ENCODE measurements around the gene RPS6KB2.
"Not testable (repeated sequence)": the region's sequence is repeated elsewhere in the genome, so short reads cannot be mapped to it uniquely, and the experiment has no call there.

The RPS6KB2 gene

DNA sequence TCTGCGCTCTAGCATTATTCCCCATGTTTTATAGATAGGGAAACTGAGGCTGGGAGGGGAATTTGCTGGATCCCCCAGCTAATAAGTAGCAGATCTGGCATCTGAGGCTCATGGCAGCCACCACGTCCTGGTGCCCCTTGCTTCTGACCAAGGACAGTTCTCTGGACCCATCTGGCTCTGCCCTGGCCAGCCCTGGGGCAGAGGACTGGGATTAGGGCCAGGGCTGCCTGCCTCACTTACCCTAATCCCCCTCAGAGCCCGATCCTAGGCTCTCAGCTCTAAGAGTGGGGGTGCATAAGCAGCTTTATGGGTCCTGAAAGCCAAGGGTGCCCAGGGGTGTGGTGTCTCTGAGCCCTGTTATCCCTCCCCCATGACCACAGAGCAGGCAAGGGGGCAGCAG, 26.8 kb downstream of the RPS6KB2 start, which contains the start of gene CABP4:
Gene CABP4 (plus strand): TSS at position 301 of the 400 bp plus-strand sequence. CDS start 70 bp downstream, at position 371.
- Histone ChIP-seq H3K27ac (ENCODE audit: low read length) (no peak within 1 kb of the TSS), H3K9me3 (ENCODE audit: control insufficient read depth in 1 of 2, low read length in 2 of 2) (no peaks in the 10 kb centered on the region), H3K4me1 (ENCODE audit: control insufficient read depth in 1 of 2, insufficient read depth in 2 of 2, low read length in 2 of 2) (no peaks in the 10 kb centered on the region), H3K36me3 (ENCODE audit: control insufficient read depth in 1 of 2, insufficient read depth in 2 of 2, low read length in 2 of 2) (no peaks in the 10 kb centered on the region), H3K4me3 (ENCODE audit: low read depth in 1 of 2, low read length in 2 of 2) (no peak within 1 kb of the TSS), H3K27me3 (ENCODE audit: low read depth, low read length) (no peaks in the 10 kb centered on the region)

DNA sequence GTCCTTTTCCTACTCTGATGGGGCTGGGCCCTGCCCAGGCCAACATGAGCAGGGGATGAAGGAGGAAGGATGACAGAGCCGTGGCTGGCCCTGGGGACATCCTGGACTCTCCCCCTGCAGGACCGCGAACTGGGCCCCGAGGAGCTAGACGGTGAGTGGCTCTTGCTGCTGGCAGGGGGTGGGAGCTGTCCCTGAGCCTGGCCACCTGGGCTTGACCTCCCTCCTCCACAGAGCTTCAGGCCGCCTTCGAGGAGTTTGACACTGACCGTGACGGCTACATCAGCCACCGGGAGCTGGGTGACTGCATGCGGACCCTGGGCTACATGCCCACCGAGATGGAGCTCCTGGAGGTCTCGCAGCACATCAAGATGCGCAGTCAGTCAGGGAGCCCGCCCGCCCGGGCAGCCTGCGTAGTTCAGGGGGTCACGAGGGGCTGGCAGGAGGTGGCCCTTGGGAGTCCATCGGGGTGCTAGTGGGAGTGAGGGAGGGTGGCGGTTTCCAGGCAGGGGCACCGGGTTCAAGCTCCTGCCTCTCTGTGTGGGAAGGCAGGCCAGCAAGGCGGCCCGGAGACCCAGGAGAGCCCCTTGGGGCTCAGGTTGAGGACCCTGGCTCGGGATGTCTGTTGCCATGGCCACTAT, 27.9 kb downstream of the RPS6KB2 start:
- Histone ChIP-seq H3K36me3 (ENCODE audit: control insufficient read depth in 1 of 2, insufficient read depth in 2 of 2, low read length in 2 of 2) (no peaks in the 10 kb centered on the region), H3K27ac (ENCODE audit: low read length) (no peak overlapping the region), H3K9me3 (ENCODE audit: control insufficient read depth in 1 of 2, low read length in 2 of 2) (no peaks in the 10 kb centered on the region), H3K27me3 (ENCODE audit: low read depth, low read length) (no peaks in the 10 kb centered on the region), H3K4me1 (ENCODE audit: control insufficient read depth in 1 of 2, insufficient read depth in 2 of 2, low read length in 2 of 2) (no peaks in the 10 kb centered on the region), H3K4me3 (ENCODE audit: low read depth in 1 of 2, low read length in 2 of 2) (no peak overlapping the region)

DNA sequence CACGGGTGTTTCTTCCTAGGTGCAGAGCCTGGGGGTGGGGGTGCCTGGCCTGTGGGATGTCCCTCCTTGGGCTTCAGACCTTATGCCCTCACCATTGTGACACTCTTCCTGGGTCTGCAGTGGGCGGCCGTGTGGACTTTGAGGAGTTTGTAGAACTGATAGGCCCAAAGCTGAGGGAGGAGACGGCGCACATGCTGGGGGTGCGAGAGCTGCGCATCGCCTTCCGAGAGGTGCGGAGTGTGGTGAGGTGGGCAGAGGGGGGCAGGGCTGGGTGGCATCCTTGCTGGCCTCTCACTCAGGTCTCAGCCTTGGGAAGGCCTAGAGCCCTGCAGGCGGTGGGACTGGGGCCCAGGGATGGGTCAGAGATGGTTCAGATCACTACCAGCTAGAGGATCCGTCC, 29.2 kb downstream of the RPS6KB2 start:
- no peak overlapping the region for H3K4me3 ChIP-seq (ENCODE audit: low read depth in 1 of 2, low read length in 2 of 2)
- H3K36me3 ChIP-seq (ENCODE audit: control insufficient read depth in 1 of 2, insufficient read depth in 2 of 2, low read length in 2 of 2), result no peaks in the 10 kb centered on the region
- H3K27ac ChIP-seq (ENCODE audit: low read length), result no peak overlapping the region
- H3K9me3 ChIP-seq (ENCODE audit: control insufficient read depth in 1 of 2, low read length in 2 of 2), result no peaks in the 10 kb centered on the region
- H3K4me1 ChIP-seq (ENCODE audit: control insufficient read depth in 1 of 2, insufficient read depth in 2 of 2, low read length in 2 of 2), result no peaks in the 10 kb centered on the region
- no peaks in the 10 kb centered on the region for H3K27me3 ChIP-seq (ENCODE audit: low read depth, low read length)

DNA sequence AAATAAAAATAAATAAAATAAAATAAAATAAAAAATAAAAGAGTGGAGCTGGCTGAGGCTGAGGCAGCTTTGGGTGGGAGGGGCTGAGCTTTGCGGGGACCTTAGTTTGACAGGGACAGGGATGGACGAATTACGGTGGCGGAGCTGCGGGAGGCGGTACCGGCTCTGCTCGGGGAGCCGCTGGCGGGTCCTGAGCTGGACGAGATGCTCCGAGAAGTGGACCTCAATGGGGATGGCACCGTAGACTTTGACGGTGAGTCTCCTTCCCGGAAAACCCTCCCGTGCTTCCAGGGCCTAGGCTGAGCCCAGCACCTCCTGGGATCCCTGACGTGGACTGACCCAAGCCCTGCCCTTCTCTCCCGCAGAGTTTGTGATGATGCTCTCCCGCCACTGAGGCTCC, 30.0 kb downstream of the RPS6KB2 start:
- no peaks in the 10 kb centered on the region for H3K36me3 ChIP-seq (ENCODE audit: control insufficient read depth in 1 of 2, insufficient read depth in 2 of 2, low read length in 2 of 2)
- no peak overlapping the region for H3K4me3 ChIP-seq (ENCODE audit: low read depth in 1 of 2, low read length in 2 of 2)
- no peak overlapping the region for H3K27ac ChIP-seq (ENCODE audit: low read length)
- H3K9me3 ChIP-seq (ENCODE audit: control insufficient read depth in 1 of 2, low read length in 2 of 2), result no peaks in the 10 kb centered on the region
- no peaks in the 10 kb centered on the region for H3K4me1 ChIP-seq (ENCODE audit: control insufficient read depth in 1 of 2, insufficient read depth in 2 of 2, low read length in 2 of 2)
- no peaks in the 10 kb centered on the region for H3K27me3 ChIP-seq (ENCODE audit: low read depth, low read length)

DNA sequence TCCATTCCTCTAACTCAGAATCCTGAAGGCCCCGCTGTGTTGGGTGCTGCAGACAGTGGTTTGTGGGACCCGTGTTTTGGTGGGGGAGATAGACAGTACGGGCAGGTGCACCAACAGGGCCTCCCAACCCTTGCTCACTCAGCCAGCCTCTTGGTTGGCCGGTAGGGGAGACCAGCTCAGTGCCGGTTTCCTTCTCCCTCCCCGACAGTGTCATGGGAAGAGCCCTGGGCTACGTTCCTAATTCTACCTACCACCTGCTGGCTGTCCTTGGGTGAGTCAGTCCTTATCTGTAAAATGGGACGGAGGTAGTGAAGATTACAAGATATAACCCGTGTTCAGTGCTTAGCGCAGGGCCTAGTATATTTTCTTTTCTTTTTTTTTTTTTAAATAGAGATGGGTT, 34.9 kb downstream of the RPS6KB2 start:
- H3K9me3 ChIP-seq (ENCODE audit: control insufficient read depth in 1 of 2, low read length in 2 of 2), result no peaks in the 10 kb centered on the region
- no peak overlapping the region for H3K27ac ChIP-seq (ENCODE audit: low read length)
- peaks cover 5 to 31% of the 10 kb centered on the region in 2 donors for H3K4me1 ChIP-seq (ENCODE audit: control insufficient read depth in 1 of 2, insufficient read depth in 2 of 2, low read length in 2 of 2)
- no peaks in the 10 kb centered on the region for H3K36me3 ChIP-seq (ENCODE audit: control insufficient read depth in 1 of 2, insufficient read depth in 2 of 2, low read length in 2 of 2)
- H3K4me3 ChIP-seq (ENCODE audit: low read depth in 1 of 2, low read length in 2 of 2), result no peak overlapping the region
- no peaks in the 10 kb centered on the region for H3K27me3 ChIP-seq (ENCODE audit: low read depth, low read length)

DNA sequence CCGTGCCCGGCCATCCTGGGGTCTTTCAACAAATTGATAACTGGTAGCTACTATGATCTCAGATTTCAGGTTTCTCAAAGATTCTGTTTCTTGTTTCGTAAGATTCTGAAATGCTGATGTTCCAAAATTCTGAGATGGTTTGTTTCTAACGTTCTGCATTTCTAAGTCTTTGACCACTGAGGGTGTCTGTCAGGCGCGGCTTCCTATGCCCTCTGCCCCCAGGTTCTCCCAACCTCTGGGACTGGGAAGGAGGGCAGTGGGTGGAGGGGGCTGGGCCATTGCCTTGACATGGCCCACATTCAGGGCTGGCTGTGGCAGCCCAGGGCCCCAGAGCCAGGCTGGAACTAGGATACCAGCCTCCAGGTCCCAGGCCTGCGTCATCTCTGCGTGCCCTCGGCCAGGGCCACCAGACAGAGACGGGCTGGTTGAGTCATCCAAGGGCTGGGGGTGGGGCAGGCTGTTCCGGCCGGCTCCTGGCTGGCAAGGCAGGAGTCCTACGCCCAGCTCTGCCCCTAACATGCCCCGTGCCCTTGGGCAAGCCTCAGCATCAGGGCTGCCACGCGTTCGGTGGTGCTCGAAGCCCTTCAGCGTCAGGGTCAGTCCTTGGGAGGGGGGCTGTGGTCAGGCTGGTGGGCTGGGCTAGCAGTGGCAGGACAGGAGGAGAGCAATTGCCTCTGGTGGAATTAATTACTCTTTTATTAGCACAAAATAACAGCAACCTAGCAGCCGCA, 35.6 kb downstream of the RPS6KB2 start:
- Histone ChIP-seq H3K27me3 (ENCODE audit: low read depth, low read length) (no peaks in the 10 kb centered on the region), H3K36me3 (ENCODE audit: control insufficient read depth in 1 of 2, insufficient read depth in 2 of 2, low read length in 2 of 2) (no peaks in the 10 kb centered on the region), H3K9me3 (ENCODE audit: control insufficient read depth in 1 of 2, low read length in 2 of 2) (no peaks in the 10 kb centered on the region), H3K4me1 (ENCODE audit: control insufficient read depth in 1 of 2, insufficient read depth in 2 of 2, low read length in 2 of 2) (peaks cover 6 to 33% of the 10 kb centered on the region in 2 donors), H3K4me3 (ENCODE audit: low read depth in 1 of 2, low read length in 2 of 2) (peak overlapping the region; percentile 64 to 65), H3K27ac (ENCODE audit: low read length) (peak overlapping the region; percentile 74)

DNA sequence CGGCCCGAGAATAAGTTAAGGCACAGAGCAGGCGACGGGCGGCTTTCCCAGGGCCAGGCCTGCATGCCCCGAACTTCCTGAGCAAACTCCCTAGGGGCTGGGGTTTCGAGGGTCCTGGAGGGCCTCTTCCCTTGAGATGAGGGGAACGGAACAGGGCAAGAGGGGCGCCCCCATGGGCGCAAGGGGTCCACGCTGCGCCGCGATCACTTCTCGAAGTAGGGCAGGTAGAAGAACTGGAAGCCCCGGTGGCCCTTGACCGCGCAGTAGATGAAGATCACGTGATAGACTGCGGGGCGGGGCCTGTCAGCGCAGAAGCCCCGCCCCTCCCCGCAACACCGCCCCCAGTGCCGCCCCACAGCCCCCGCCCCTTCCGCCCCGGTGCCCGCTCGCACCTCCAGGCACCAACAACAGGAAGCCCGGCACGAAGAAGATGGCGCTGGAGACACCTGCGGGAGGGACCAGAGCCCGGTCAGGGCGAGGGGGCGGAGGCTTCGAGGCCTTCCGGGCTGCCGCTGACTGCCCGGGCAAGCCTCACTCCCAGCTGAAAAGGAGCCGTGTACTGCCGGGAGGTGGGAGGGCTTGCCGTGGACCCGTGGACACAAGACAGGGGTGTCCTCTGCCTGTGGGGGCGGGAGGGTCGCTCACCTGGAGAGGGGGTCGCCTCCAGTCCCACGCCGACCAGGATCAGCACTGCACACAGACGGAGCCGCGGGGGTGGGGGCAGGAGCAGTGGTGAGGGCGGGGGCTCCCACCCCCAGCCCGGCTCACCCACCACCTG, 36.3 kb downstream of the RPS6KB2 start:
- Histone ChIP-seq H3K4me3 (ENCODE audit: low read depth in 1 of 2, low read length in 2 of 2) (peak overlapping the region; percentile 64 to 65), H3K4me1 (ENCODE audit: control insufficient read depth in 1 of 2, insufficient read depth in 2 of 2, low read length in 2 of 2) (peaks cover 6 to 34% of the 10 kb centered on the region in 2 donors), H3K9me3 (ENCODE audit: control insufficient read depth in 1 of 2, low read length in 2 of 2) (no peaks in the 10 kb centered on the region), H3K27me3 (ENCODE audit: low read depth, low read length) (no peaks in the 10 kb centered on the region), H3K36me3 (ENCODE audit: control insufficient read depth in 1 of 2, insufficient read depth in 2 of 2, low read length in 2 of 2) (no peaks in the 10 kb centered on the region), H3K27ac (ENCODE audit: low read length) (peak overlapping the region; percentile 89)

DNA sequence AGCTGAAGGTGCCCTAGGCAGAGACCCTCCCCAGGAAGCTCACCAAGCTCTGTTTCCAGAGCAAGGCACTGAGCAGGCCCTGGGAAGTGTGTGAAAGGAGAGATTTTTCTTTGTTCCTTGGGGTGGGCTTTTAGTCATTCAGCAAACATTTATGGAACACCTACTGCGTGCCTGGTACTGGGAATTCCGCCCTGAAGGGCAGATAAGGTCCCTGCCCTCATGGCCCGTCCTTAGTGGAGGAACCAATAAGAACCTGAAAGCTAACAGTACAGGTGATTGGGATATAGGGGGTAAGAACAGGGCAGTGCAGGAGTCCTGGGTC, 36.9 kb downstream of the RPS6KB2 start:
- peak overlapping the region; percentile 64 to 65 for H3K4me3 ChIP-seq (ENCODE audit: low read depth in 1 of 2, low read length in 2 of 2)
- peak overlapping the region; percentile 89 for H3K27ac ChIP-seq (ENCODE audit: low read length)
- H3K4me1 ChIP-seq (ENCODE audit: control insufficient read depth in 1 of 2, insufficient read depth in 2 of 2, low read length in 2 of 2), result peaks cover 6 to 36% of the 10 kb centered on the region in 2 donors
- H3K9me3 ChIP-seq (ENCODE audit: control insufficient read depth in 1 of 2, low read length in 2 of 2), result no peaks in the 10 kb centered on the region
- H3K36me3 ChIP-seq (ENCODE audit: control insufficient read depth in 1 of 2, insufficient read depth in 2 of 2, low read length in 2 of 2), result no peaks in the 10 kb centered on the region
- H3K27me3 ChIP-seq (ENCODE audit: low read depth, low read length), result no peaks in the 10 kb centered on the region

DNA sequence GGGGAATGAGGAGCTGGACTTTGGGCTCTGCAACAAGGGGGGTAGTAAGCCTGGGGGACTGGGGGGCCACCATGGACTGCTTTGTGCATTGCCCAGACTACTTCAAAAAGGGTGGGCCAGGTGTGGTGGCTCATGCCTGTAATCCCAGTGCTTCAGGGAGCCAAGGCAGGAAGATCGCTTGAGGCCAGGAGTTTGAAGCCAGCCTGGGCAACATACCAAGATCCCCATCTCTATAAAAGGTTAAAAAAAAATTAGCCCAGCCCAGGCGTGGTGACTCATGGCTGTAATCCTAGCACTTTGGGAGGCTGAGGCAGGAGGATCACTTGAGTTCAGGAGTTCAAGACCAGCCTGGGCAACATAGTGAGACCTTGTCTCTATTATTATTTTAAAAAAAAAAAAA, 37.2 kb downstream of the RPS6KB2 start:
- peaks cover 6 to 36% of the 10 kb centered on the region in 2 donors for H3K4me1 ChIP-seq (ENCODE audit: control insufficient read depth in 1 of 2, insufficient read depth in 2 of 2, low read length in 2 of 2)

DNA sequence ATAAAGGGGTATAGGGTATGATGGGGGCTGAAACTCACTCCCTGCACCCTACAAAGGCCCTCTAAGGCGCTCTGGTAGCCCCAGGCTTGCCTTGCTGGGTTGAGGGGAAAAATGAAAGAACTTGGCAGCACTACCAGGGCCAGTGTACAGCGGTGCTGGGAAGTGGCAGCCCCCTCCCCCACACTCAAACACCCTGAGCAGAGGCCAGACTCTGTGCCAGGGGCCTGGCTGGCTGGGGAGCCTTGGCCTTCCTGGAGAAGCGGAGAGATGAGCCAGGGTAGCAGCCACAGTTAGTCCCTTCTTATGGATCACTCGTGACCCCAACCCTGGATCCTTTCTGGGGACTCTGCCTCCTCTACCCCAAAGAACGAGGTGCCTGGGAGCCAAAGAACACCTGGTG, 38.1 kb downstream of the RPS6KB2 start:
- Histone ChIP-seq H3K4me3 (ENCODE audit: low read depth in 1 of 2, low read length in 2 of 2) (no peak overlapping the region), H3K27ac (ENCODE audit: low read length) (no peak overlapping the region), H3K36me3 (ENCODE audit: control insufficient read depth in 1 of 2, insufficient read depth in 2 of 2, low read length in 2 of 2) (no peaks in the 10 kb centered on the region), H3K9me3 (ENCODE audit: control insufficient read depth in 1 of 2, low read length in 2 of 2) (no peaks in the 10 kb centered on the region), H3K4me1 (ENCODE audit: control insufficient read depth in 1 of 2, insufficient read depth in 2 of 2, low read length in 2 of 2) (peaks cover 6 to 36% of the 10 kb centered on the region in 2 donors), H3K27me3 (ENCODE audit: low read depth, low read length) (no peaks in the 10 kb centered on the region)

More for the DNA sequence above, 37.2 kb downstream of the RPS6KB2 start:
- H3K36me3 ChIP-seq (ENCODE audit: control insufficient read depth in 1 of 2, insufficient read depth in 2 of 2, low read length in 2 of 2); H3K27me3 ChIP-seq (ENCODE audit: low read depth, low read length); H3K9me3 ChIP-seq (ENCODE audit: control insufficient read depth in 1 of 2, low read length in 2 of 2); H3K27ac ChIP-seq (ENCODE audit: low read length): not testable (repeated sequence)
- H3K4me3 ChIP-seq (ENCODE audit: low read depth in 1 of 2, low read length in 2 of 2), result peak overlapping the region; percentile 64 to 65

DNA sequence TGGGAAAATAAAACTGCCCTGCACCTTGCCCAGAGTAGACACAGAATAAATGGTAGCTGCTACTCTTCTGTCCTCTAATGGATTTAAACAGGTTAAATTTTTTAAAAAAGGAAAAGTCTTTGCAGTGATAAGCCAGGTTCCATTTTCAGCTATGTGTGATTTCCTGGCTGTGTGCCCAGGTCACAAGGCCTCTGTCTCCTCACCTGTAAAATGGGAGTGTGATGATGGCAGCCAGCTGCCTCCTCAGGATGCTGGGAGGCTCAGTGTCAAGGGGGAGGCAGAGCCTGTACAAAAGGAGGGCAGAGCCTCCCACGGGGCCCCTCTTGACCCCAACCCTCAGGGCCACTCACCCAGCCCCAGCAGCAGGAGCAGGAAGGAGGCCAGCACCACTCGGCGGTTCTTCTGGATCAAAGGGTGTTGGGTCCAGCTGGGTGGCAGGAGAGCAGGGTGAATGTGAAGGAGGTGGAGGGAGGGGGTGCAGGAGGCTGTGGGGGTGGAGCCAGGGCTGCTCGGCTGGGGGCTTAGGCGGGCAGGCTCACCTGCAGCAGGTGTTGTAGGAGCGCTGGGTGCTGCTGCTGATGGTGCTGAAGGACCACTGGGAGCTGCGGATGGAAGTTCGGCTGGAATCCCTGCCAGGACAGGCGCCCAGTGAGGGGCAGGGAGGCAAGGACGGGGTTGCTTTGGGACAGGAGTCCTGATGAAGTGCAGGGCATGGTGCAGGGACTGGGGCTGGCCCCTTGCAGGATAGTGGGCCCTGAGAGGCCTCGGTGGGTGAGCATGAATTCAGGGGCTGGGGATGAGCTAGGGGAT, 38.9 kb downstream of the RPS6KB2 start:
- Histone ChIP-seq H3K4me3 (ENCODE audit: low read depth in 1 of 2, low read length in 2 of 2) (no peak overlapping the region), H3K4me1 (ENCODE audit: control insufficient read depth in 1 of 2, insufficient read depth in 2 of 2, low read length in 2 of 2) (peaks cover 6 to 36% of the 10 kb centered on the region in 2 donors), H3K27ac (ENCODE audit: low read length) (peak overlapping the region; percentile 84)

More for the DNA sequence above, 38.9 kb downstream of the RPS6KB2 start:
- H3K9me3 ChIP-seq (ENCODE audit: control insufficient read depth in 1 of 2, low read length in 2 of 2), result no peaks in the 10 kb centered on the region
- no peaks in the 10 kb centered on the region for H3K36me3 ChIP-seq (ENCODE audit: control insufficient read depth in 1 of 2, insufficient read depth in 2 of 2, low read length in 2 of 2)
- H3K27me3 ChIP-seq (ENCODE audit: low read depth, low read length), result no peaks in the 10 kb centered on the region

All from muscle layer of duodenum (tissue), 2 donors.